GM21526 (cell line): ENCODE results near the gene E2F4.
A peak's percentile ranks its signal among the peaks of the same experiment; 100 is the strongest.

ENCODE experiments used
- ATAC-seq: cut with Tn5 transposase; IDR thresholded peaks from one replicate; pipeline ENCODE4 v1.9.1; 2021; ENCODE audit warnings: moderate library complexity; ENCODE audit not compliant: unreplicated experiment, low FRiP score

E2F4 gene

GRCh38 chr16:67247192-67248072 is 55.5 kb downstream of the E2F4 start, which contains the start of gene FHOD1:
Gene FHOD1 (minus strand): TSS chr16:67247481. CDS start chr16:67247410, 71 bp downstream.
- ATAC-seq: peak; percentile 47

- no peak for ATAC-seq
Observed at GRCh38 chr16:67248073-67248400, 56.1 kb downstream of the E2F4 start.
